AG08396 (cell line): ENCODE measurements around the gene MST1.

Source experiments
- DNase-seq: peaks from one replicate; pipeline ENCODE4 v3.0.0; 2012; ENCODE audit warnings: low spot score, mixed read lengths

Gene MST1

DNA sequence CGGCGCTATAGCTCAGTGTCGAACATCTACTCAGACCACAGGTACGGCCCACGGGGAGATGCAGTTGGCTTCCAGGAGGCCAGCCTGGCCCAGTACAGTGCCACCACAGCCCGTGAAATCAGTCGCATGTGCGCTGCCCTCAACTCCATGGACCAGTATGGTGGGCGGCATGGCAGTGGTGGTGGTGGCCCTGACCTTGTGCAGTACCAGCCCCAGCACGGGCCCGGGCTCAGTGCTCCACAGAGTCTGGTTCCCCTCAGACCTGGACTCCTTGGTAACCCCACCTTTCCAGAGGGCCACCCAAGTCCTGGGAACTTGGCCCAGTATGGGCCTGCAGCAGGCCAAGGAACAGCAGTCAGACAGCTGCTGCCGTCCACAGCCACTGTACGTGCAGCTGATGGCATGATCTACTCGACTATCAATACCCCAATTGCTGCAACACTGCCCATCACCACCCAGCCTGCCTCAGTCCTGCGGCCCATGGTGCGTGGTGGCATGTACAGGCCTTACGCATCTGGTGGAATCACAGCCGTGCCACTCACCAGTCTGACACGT lies 33.5 kb downstream of the MST1 start:
- DNase-seq = no peak

DNA sequence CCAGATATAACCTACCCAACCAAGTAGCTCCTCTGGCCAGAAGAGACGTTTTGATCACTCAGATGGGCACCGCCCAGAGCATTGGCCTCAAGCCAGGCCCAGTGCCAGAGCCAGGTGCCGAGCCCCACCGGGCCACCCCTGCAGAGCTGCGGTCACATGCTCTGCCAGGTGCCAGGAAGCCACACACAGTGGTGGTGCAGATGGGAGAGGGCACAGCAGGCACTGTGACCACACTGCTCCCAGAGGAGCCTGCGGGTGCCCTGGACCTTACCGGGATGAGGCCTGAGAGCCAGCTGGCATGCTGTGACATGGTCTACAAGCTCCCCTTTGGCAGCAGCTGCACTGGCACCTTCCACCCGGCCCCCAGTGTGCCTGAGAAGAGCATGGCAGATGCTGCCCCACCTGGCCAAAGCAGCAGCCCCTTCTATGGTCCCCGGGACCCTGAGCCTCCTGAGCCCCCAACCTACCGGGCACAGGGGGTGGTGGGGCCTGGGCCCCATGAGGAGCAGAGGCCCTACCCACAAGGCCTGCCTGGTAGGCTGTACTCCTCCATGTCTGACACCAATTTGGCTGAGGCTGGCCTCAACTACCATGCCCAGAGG lies 34.2 kb downstream of the MST1 start:
- DNase-seq = no peak

DNA sequence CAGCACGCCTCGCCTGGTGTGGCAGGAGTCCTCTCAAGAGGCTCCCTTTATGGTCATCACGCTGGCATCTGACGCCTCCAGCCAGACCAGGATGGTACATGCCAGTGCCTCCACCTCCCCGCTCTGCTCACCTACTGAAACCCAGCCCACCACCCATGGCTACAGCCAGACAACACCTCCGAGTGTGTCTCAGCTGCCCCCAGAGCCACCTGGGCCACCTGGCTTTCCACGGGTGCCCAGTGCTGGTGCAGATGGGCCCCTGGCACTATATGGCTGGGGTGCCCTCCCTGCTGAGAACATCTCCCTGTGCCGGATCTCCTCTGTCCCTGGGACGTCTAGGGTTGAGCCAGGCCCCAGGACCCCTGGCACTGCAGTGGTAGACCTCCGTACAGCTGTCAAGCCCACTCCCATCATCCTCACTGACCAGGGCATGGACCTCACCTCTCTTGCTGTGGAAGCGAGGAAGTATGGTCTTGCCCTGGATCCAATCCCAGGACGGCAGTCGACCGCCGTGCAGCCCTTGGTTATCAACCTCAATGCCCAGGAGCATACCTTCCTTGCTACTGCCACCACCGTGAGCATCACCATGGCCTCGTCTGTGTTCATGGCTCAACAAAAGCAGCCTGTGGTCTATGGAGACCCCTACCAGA lies 35.0 kb downstream of the MST1 start:
- DNase-seq = no peak

DNA sequence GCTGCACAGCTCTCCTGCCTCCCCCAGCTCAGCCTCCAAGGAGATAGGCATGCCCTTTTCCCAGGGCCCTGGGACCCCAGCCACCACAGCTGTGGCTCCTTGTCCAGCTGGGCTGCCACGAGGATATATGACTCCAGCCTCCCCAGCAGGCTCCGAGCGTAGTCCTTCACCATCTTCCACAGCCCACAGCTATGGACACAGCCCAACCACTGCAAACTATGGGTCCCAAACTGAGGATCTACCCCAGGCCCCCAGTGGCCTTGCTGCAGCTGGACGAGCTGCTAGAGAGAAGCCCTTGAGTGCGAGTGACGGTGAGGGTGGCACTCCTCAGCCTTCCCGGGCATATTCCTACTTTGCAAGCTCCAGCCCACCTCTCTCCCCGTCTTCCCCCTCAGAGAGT lies 35.7 kb downstream of the MST1 start:
- DNase-seq = no peak

DNA sequence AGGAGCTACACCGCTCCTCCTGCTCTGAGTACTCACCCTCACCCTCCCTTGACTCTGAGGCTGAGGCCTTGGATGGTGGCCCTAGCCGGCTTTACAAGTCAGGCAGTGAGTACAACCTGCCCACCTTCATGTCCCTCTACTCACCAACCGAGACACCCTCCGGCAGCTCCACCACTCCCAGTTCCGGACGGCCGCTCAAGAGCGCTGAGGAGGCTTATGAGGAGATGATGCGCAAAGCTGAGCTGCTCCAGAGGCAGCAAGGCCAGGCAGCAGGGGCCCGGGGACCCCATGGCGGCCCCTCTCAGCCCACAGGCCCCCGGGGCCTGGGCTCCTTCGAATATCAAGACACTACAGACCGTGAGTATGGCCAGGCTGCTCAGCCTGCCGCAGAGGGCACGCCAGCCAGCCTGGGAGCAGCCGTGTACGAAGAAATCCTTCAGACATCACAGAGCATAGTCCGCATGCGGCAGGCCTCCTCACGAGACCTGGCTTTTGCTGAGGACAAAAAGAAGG lies 36.3 kb downstream of the MST1 start:
- no peak for DNase-seq

DNA sequence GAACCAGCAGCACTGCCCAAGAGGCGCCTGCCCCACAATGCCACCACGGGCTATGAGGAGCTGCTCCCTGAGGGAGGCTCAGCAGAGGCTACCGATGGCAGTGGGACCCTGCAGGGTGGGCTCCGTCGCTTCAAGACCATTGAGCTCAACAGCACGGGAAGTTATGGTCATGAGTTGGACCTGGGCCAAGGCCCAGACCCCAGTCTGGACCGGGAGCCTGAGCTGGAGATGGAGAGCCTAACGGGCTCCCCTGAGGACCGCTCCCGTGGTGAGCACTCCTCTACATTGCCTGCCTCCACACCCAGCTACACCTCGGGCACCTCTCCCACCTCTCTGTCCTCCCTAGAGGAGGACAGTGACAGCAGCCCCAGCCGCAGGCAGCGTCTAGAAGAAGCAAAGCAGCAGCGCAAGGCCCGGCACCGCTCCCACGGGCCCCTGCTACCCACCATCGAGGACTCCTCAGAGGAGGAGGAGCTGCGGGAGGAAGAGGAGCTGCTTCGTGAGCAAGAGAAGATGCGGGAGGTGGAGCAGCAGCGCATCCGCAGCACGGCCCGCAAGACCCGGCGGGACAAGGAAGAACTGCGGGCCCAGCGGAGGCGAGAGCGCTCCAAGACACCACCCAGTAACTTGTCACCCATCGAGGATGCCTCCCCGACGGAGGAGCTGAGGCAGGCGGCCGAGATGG lies 36.9 kb downstream of the MST1 start:
- no peak for DNase-seq

DNA sequence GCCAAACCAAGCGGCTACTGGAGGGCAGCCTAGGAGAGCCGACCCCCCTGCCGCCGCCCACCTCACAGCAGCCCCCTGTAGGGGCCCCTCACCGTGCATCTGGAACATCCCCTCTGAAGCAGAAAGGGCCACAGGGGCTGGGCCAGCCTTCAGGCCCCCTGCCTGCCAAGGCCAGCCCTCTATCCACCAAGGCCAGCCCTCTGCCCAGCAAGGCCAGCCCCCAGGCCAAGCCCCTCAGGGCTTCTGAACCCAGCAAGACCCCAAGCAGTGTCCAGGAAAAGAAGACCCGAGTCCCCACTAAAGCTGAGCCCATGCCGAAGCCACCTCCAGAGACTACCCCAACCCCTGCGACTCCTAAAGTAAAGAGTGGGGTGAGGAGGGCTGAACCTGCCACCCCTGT lies 38.6 kb downstream of the MST1 start:
- DNase-seq = no peak

DNA sequence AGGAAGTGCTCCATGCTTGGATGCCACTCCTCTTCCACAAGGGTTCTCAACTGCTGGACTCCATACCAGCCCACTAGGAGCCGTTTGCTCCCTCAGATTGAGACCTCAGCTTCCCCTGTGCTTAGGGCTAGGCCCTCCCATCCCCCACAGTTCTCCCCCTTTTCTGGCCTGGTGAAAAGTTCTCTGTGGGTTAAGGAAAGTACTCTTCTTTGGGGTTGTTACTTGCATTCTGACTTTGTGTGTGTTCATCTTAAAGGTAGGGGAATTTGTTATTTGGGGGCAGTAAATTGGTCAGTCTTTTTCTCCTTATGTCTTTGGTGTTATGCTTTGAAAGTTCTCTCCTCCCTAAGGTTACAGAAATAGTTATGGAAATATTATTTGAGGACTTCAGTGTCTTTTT lies 39.1 kb downstream of the MST1 start:
- DNase-seq = no peak

DNA sequence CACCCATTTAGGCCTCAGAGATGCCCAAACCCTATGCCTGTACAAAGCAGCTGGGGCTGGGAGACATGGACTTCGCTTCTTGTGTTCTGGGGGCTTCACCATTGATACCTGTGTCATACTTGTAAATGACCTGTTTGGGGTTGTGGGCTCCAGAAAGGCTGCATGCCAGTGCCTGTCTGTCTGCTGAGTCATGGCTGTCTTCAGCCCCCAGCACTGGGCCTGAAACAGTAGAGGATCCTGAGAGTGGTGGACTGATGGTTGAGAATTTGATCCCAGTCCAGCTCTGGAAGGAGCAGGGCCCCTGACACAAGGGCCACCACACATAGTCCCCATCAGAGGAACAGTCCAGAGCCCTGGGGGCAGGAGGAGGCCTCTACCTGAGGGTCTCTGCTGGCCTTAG lies 39.7 kb downstream of the MST1 start:
- no peak for DNase-seq

DNA sequence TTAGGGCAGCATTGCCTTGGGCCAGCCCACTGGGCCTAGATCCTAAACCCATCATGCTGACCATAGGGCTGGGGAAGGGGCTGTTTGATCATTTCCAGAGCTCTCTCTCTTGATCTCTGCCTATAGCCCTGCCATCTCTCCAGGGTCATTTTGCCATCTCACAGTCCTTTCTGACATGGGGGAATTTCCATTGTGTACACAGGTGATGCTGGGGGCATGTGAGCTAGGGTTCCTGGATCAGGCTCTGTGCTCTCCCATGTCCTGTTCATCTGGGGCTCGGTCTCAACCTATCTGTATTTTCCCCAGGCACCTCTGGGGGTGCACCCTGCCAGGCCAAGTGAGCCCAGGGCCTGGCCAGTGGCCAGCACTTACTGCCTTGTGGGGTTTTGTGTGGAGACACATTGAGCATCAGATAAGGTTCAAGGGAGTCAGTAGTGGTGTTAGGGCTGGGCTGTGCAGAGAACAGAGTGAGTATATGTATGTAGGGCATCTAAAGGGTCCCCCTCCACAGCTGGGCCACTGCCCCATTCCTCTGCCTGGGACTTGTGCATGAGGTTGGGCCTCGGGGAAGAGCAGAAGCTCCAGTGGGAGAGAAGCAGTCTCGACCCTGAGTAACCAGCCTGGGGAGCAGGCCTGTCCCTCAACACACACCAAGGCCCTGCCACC lies 40.8 kb downstream of the MST1 start:
- DNase-seq = no peak

DNA sequence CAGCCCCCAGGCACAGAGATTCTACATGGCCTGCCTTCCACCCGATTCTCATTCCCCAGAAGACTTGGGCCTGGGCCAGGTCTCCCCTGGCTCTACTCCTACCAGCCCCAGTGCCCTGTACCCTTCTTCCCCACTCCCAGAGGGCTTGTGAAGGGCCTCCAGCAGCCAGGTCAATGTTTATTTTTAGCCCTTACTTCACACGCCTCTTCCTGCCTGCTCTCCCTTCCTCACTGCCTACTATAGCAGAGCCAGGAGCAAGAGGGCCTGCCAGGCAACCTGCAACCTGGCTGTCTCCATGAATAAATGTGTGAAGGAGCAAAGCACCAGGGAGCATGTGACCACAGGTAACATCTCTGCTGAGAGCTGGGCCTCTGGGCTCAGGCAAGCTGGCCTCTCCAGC lies 41.5 kb downstream of the MST1 start:
- no peak for DNase-seq

DNA sequence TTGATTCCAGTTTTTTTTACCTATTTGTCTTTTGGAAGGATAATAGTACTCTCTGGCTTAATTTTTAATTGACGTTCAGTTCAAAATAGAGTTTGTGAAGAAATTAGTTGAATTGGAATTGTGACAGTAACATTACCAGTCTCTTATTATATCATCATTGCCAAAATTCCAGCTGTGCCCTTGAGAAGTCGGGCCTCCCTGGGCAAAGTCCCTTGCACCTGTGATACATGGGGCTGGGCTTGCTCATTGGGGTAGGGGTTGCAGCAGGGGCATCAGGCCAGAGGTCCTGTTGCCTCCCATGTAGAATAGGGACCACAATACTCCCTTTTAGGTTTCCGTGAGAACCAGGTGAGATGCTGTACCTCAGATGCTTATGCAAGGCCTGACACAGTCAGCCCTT lies 43.0 kb downstream of the MST1 start:
- DNase-seq = no peak

DNA sequence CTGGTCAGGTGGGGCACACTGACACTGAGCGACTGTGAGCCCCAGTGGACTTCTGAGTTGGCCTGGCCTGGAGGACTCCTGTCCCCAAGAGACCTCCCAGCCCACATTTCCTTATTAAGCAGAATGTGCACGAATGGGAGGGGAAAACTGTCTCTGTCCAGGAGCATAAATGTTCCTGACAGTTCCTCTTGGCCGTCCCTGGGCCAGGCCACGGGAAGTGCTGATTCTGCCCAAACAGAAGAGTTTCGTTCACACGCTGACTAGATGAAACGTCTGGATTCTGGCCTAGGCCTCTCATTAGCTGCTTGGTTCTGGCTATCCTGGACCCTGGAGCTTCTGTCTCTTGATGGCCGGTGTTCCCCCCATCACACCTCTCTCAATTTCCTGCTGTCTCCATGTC lies 44.6 kb downstream of the MST1 start:
- no peak for DNase-seq

DNA sequence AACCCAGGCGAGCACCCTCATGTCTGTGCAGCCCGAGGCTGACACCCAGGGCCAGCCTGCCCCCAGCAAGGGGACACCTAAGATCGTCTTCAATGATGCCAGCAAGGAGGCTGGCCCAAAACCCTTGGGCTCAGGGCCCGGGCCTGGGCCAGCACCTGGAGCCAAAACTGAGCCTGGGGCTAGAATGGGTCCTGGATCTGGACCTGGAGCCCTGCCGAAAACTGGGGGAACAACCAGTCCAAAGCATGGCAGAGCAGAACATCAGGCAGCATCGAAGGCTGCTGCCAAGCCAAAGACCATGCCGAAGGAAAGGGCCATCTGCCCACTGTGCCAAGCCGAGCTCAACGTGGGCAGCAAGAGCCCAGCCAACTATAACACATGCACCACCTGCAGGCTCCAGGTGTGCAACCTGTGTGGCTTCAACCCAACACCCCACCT lies 46.5 kb downstream of the MST1 start:
- DNase-seq = no peak

DNA sequence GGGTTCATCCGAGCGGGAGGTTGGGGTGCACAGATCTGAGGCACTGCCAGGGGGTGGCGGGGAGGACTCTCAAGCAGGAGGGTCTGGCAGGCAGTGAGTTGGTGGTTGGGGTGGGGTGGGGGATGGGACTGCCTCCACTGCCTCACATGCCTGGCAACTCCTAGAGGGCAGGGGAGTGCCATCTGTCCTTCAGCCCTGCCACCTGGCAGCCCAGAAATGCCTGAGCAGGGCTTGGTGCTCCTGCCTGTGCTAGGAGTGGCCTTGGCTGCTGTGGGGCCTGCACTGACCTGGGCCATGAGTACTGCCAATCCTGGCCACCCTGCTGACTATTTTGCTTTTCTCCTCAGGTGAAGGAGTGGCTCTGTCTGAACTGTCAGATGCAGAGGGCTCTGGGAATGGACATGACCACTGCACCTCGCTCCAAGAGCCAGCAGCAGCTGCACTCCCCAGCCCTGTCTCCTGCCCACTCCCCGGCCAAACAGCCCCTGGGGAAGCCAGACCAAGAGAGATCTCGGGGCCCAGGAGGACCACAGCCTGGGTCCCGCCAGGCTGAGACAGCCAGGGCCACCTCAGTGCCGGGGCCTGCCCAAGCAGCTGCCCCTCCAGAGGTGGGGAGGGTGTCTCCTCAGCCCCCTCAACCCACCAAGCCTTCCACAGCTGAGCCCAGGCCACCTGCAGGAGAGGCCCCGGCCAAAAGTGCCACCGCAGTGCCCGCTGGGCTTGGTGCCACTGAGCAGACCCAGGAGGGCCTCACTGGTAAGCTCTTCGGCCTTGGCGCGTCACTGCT lies 47.2 kb downstream of the MST1 start:
- no peak for DNase-seq

DNA sequence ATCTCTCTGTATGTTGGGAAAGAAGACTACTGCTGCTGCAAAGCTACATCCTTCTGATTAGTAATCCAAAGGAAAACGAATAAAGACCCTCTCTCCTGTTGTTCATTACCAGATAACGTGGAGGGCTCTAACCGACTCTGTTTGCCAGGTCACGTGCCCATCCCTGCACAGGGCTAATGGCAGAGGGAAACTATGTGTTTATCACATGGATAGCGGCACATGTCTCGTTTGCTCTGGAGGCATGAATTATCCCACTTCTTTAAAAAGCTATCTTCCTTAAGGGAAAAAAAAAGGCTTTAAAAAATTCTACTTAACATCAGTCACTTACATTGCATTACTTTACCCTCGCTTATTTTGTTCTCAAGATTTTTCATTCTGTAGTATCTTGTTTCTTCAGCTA lies 48.0 kb downstream of the MST1 start:
- DNase-seq = no peak

DNA sequence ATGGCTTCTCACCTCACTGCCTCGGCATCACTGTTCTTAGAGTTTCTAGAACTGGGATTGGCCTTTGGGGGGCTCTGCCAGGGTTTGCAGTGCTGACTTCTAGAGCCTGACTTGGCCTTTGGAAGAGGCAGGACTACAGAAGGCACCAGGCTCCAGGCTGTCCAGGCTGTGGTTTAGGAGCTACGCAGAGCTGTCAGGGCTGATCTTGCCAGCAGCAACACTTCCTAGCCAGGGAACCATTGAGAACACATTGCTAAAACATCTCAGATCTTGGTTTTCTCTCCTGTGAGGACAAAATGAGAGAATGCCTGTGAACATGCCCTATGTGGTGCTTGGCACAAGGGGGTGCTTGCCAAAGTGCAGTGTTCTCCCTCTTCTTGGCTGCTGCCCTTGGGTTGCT lies 49.7 kb downstream of the MST1 start:
- no peak for DNase-seq

DNA sequence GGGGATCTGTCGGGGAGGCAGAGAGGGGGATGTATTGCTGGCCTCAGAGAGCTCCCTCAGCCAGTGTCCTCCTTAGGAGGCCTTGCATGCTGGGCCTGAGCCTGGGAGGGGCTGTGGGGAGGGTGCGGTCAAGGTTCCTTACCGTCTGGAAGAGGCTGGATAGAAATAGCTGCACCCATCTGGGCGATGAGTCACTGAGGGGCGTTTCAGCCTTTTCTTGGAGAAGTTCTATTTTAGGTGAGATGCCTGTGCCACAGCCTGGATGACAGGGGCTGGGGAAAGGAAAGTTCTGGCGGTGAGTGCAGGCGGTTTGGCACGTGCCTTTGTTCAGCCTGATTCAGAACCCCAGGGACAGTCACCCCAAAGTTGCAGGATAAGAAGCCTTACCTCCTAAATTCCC lies 50.8 kb downstream of the MST1 start:
- peak; percentile 33 for DNase-seq

DNA sequence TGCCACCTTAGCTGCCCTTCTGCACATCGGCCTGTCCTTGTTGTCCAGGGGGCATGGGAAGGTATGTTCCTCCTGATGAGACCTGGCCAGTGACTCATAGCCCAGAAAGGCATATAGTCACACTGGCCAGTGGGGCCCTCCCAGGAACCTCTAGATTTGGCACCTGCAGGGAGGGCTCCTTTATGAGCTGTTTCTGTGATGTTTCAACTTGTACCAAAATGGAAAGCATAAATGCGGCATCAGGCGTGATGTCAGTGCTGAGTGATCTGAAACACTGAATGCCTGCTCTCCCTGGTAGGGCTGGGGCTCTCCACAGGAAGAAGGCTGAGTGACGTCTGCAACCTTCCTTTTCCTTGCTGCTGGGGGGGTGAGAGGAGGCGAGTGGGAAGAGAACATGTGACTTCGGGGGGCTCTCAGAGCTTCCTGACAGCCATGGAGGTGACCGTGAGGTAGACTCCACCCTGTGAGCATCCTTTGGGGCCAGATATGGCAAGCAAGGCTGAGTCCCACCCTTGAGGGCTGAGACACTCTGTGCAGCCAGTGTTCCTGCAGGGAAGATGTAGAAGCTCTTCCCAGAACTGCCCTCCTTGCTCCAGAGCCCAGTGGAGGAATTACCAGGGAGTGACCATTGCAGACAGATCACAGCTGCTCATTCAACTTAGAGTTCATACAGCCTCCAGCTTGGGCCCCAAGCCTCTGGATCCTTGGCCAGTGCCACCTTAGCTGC lies 52.2 kb downstream of the MST1 start:
- DNase-seq = no peak

DNA sequence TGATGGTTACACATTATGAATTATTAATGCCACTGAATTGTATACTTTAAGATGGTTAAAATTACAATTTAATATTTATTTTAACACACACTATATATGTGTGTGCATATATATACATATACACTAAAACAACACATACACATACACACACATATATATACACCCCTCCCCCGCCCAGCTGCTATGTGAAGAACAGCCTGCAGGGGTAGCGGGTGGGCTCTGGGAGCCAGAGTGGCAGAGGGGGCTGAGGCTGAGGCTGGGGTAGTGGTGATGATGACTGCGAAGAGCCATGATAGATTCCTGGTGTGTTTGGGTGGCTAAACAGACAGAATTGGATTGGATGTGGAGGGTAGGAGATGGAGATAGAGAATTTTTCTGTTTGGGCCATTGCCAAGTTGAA lies 54.5 kb downstream of the MST1 start:
- DNase-seq = no peak
